HEK293 (cell line): ENCODE measurements around the gene NSUN4.

Experiments
- CTCF ChIA-PET: fragments of 350-600 bp; formaldehyde crosslinking; extraction: SDS; loops from one replicate; lab custom pipeline; 2021; ENCODE audit warnings: antibody characterized with exemption; lab: Yijun Ruan, JAX
- POLR2A ChIA-PET: fragments of 300-600 bp; formaldehyde crosslinking; extraction: SDS; loops from one replicate; lab custom pipeline; 2020; ENCODE audit warnings: antibody characterized with exemption, inconsistent platforms; lab: Yijun Ruan, JAX
- H3K27ac ChIP-seq: fragments of 200-500 bp; sonication (Bioruptor generic); 2 replicates; pipeline ENCODE4 v1.5.1; 2014; ENCODE audit warnings: low read depth, low read length, control low read depth, inconsistent platforms; ENCODE audit errors: extremely low read depth
- H3K36me3 ChIP-seq, 2 experiments: fragments of 200-500 bp in 1 of 2; sonication (Bioruptor generic) in 1 of 2; 1 replicate in 1 of 2; 2 replicates in 1 of 2; pipeline ENCODE4 v1.5.1; 2014 to 2017; ENCODE audit warnings: inconsistent platforms in 2 of 2, low read length in 2 of 2; ENCODE audit not compliant: control insufficient read depth in 2 of 2, insufficient read depth in 1 of 2
- H3K4me1 ChIP-seq: fragments of 200-500 bp; sonication (Bioruptor generic); 2 replicates; pipeline ENCODE4 v1.5.1; 2014; ENCODE audit warnings: mild to moderate bottlenecking, low read length, inconsistent platforms; ENCODE audit not compliant: control insufficient read depth, insufficient read depth
- H3K4me3 ChIP-seq: 2 replicates; pipeline ENCODE4 v1.5.1; 2011; ENCODE audit warnings: low read depth, mild to moderate bottlenecking, control low read depth, low read length, moderate library complexity
- H3K9me3 ChIP-seq: fragments of 200-500 bp; sonication (Bioruptor generic); 2 replicates; pipeline ENCODE4 v1.5.1; 2014; ENCODE audit warnings: low read depth, low read length, inconsistent platforms; ENCODE audit not compliant: control insufficient read depth, insufficient read depth
- ATF2 ChIP-seq: fragments of 450-650 bp; formaldehyde crosslinking; IDR thresholded peaks from 2 replicates; pipeline ENCODE4 v1.5.1; 2016; ENCODE audit warnings: missing biosample characterization, missing genetic modification characterization, low read depth
- BCL11A ChIP-seq: fragments of 450-650 bp; formaldehyde crosslinking; IDR thresholded peaks from 2 replicates; pipeline ENCODE4 v1.5.1; 2016; ENCODE audit warnings: low read depth, missing biosample characterization, missing genetic modification characterization
- BCL11B ChIP-seq: fragments of 450-650 bp; formaldehyde crosslinking; IDR thresholded peaks from 2 replicates; pipeline ENCODE4 v1.5.1; 2016; ENCODE audit warnings: low read depth, missing biosample characterization, missing genetic modification characterization
- SALL2 ChIP-seq: fragments of 450-650 bp; formaldehyde crosslinking; IDR thresholded peaks from 2 replicates; pipeline ENCODE4 v1.5.0; 2017; ENCODE audit warnings: missing biosample characterization, mild to moderate bottlenecking, missing genetic modification characterization, borderline replicate concordance
- TCF7L2 ChIP-seq: IDR thresholded peaks from 2 replicates; pipeline ENCODE4 v1.6.1; 2011; ENCODE audit warnings: low read depth, mild to moderate bottlenecking, inconsistent platforms, low read length, moderate library complexity, borderline replicate concordance
- ZFP37 ChIP-seq: fragments of 450-650 bp; formaldehyde crosslinking; IDR thresholded peaks from 2 replicates; pipeline ENCODE4 v1.5.1; 2016; ENCODE audit warnings: missing biosample characterization, missing genetic modification characterization
- ZNF175 ChIP-seq: fragments of 450-650 bp; formaldehyde crosslinking; IDR thresholded peaks from 2 replicates; pipeline ENCODE4 v1.5.1; 2016; ENCODE audit warnings: missing biosample characterization, missing genetic modification characterization
- ZNF26 ChIP-seq: fragments of 450-650 bp; formaldehyde crosslinking; IDR thresholded peaks from 2 replicates; pipeline ENCODE4 v1.5.1; 2016; ENCODE audit warnings: missing biosample characterization, missing genetic modification characterization
- ZNF302 ChIP-seq: fragments of 450-650 bp; formaldehyde crosslinking; IDR thresholded peaks from 2 replicates; pipeline ENCODE4 v1.5.1; 2016; ENCODE audit warnings: missing biosample characterization, missing genetic modification characterization, low read depth
- ZNF341 ChIP-seq: fragments of 450-650 bp; formaldehyde crosslinking; IDR thresholded peaks from 2 replicates; pipeline ENCODE4; 2016; ENCODE audit warnings: low read depth, missing biosample characterization, missing genetic modification characterization
- ZNF394 ChIP-seq: fragments of 450-650 bp; formaldehyde crosslinking; IDR thresholded peaks from 2 replicates; pipeline ENCODE4 v1.5.1; 2016; ENCODE audit warnings: missing biosample characterization, missing genetic modification characterization, mild to moderate bottlenecking, moderate library complexity, borderline replicate concordance
- ZNF433 ChIP-seq: fragments of 450-650 bp; formaldehyde crosslinking; IDR thresholded peaks from 2 replicates; pipeline ENCODE4 v1.5.1; 2016; ENCODE audit warnings: missing biosample characterization, missing genetic modification characterization, low read depth
- ZNF449 ChIP-seq: fragments of 450-650 bp; formaldehyde crosslinking; IDR thresholded peaks from 2 replicates; pipeline ENCODE4 v1.5.1; 2017; ENCODE audit warnings: missing biosample characterization, mild to moderate bottlenecking, missing genetic modification characterization, moderate library complexity
- ZNF501 ChIP-seq: fragments of 450-650 bp; formaldehyde crosslinking; IDR thresholded peaks from 2 replicates; pipeline ENCODE4 v1.5.1; 2016; ENCODE audit warnings: missing biosample characterization, missing genetic modification characterization
- ZNF621 ChIP-seq: fragments of 450-650 bp; formaldehyde crosslinking; IDR thresholded peaks from 2 replicates; pipeline ENCODE4 v1.5.1; 2017; ENCODE audit warnings: missing biosample characterization, missing genetic modification characterization
- ZNF639 ChIP-seq: fragments of 450-650 bp; formaldehyde crosslinking; IDR thresholded peaks from 2 replicates; pipeline ENCODE4 v1.5.1; 2016; ENCODE audit warnings: missing biosample characterization, missing genetic modification characterization
- ZNF664 ChIP-seq: fragments of 450-650 bp; formaldehyde crosslinking; IDR thresholded peaks from 2 replicates; pipeline ENCODE4 v1.5.1; 2016; ENCODE audit warnings: missing biosample characterization, missing genetic modification characterization
- ZNF670 ChIP-seq: fragments of 450-650 bp; formaldehyde crosslinking; IDR thresholded peaks from 2 replicates; pipeline ENCODE4 v1.5.1; 2016; ENCODE audit warnings: missing biosample characterization, missing genetic modification characterization, low read depth
- ZNF677 ChIP-seq: fragments of 450-650 bp; IDR thresholded peaks from 2 replicates; pipeline ENCODE4 v1.5.0; 2018; ENCODE audit warnings: missing biosample characterization, mild to moderate bottlenecking, missing genetic modification characterization, moderate library complexity
- ZNF777 ChIP-seq: fragments of 450-650 bp; formaldehyde crosslinking; IDR thresholded peaks from 2 replicates; pipeline ENCODE4 v1.5.1; 2017; ENCODE audit warnings: missing biosample characterization, missing genetic modification characterization, borderline replicate concordance
- ZNF837 ChIP-seq: fragments of 450-650 bp; formaldehyde crosslinking; IDR thresholded peaks from 2 replicates; pipeline ENCODE4 v1.5.1; 2016; ENCODE audit warnings: missing biosample characterization, missing genetic modification characterization
- ZSCAN16 ChIP-seq: fragments of 450-650 bp; formaldehyde crosslinking; IDR thresholded peaks from 2 replicates; pipeline ENCODE4 v1.5.1; 2016; ENCODE audit warnings: missing biosample characterization, missing genetic modification characterization
- TF ChIP-seq, protein P1 (sequence below): fragments of 450-650 bp; IDR thresholded peaks from 2 replicates; pipeline ENCODE4 v1.5.1; 2018; ENCODE audit warnings: missing biosample characterization, mild to moderate bottlenecking, missing genetic modification characterization

NSUN4 gene

GRCh38 chr1:46403916-46404315, 63.3 kb downstream of the NSUN4 start:
- ChIA-PET CTCF (interaction anchor here (0.6 to 1.3 kb wide), 5 partner anchors 9 to 122 kb away, joined by 3 to 6 read pairs (median 4); partner anchors contain the start of gene FAAH), POLR2A (no interaction called here)
- H3K4me3 ChIP-seq: no peak overlapping the region
- TF ChIP-seq ZFP37 (tag by site-specific recombination) (no peak), ZNF433 (tag by site-specific recombination) (no peak), ZNF449 (no peak), ZNF837 (tag by site-specific recombination) (no peak), ZNF394 (tag by site-specific recombination) (no peak), ZNF341 (tag by site-specific recombination) (no peak), ZNF639 (tag by site-specific recombination) (no peak), ZNF777 (no peak), ATF2 (tag by site-specific recombination) (no peak), ZNF26 (tag by site-specific recombination) (no peak), SALL2 (tag by site-specific recombination) (no peak), ZNF664 (no peak; the same call in 1 of the 2 replicates)
- no peak overlapping the region for H3K27ac ChIP-seq
- no peaks in the 10 kb centered on the region for H3K36me3 ChIP-seq
- no peaks in the 10 kb centered on the region for H3K4me1 ChIP-seq
- no peaks in the 10 kb centered on the region for H3K9me3 ChIP-seq

GRCh38 chr1:46404482-46405196, 64.0 kb downstream of the NSUN4 start:
- no peaks in the 10 kb centered on the region for H3K4me1 ChIP-seq
- CTCF ChIA-PET: interaction anchor here (0.6 to 3.0 kb wide), 6 partner anchors 10 to 122 kb away, joined by 3 to 15 read pairs (median 4); partner anchors contain the start of gene FAAH
- no peaks in the 10 kb centered on the region for H3K9me3 ChIP-seq
- POLR2A ChIA-PET: no interaction called here
- H3K36me3 ChIP-seq: no peaks in the 10 kb centered on the region
- no peak overlapping the region for H3K4me3 ChIP-seq
- no peak overlapping the region for H3K27ac ChIP-seq
- TF ChIP-seq TCF7L2 (no peak), BCL11A (no peak), ZNF501 (tag by site-specific recombination) (no peak), ZNF621 (no peak), ATF2 (tag by site-specific recombination) (no peak), ZNF175 (no peak), ZSCAN16 (no peak), BCL11B (tag by site-specific recombination) (no peak), ZNF670 (tag by site-specific recombination) (no peak), ZNF449 (no peak), ZNF302 (no peak), ZNF677 (tag by site-specific recombination) (no peak)
- TF ChIP-seq, protein P1, sequence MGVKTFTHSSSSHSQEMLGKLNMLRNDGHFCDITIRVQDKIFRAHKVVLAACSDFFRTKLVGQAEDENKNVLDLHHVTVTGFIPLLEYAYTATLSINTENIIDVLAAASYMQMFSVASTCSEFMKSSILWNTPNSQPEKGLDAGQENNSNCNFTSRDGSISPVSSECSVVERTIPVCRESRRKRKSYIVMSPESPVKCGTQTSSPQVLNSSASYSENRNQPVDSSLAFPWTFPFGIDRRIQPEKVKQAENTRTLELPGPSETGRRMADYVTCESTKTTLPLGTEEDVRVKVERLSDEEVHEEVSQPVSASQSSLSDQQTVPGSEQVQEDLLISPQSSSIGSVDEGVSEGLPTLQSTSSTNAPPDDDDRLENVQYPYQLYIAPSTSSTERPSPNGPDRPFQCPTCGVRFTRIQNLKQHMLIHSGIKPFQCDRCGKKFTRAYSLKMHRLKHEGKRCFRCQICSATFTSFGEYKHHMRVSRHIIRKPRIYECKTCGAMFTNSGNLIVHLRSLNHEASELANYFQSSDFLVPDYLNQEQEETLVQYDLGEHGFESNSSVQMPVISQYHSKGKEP: no peak
